HepG2 (cell line): Measurements from ENCODE around the gene NADK2. TPM values are rescaled to one million over a fixed set of nuclear protein-coding genes. Genes with fewer than 3 reads are reported as not detected.

Experiments used
- ATAC-seq: fragments of 200-7000 bp; cut with Tn5 transposase; 3 replicates; pipeline ENCODE4 v1.9.1; 2020; ENCODE audit warnings: mild to moderate bottlenecking, moderate library complexity
- BruUV-seq: library from RNA; stranded (reverse); fragments of 400-500 nt; replicated peaks from 2 replicates; lab custom pipeline; 2021; lab: Mats Ljungman, UMichigan
- CTCF ChIA-PET: fragments of 300-600 bp; formaldehyde crosslinking; extraction: SDS; loops from one replicate; lab custom pipeline; 2021; ENCODE audit warnings: low total read pairs, inconsistent platforms, low intra/inter-chr PET ratio; lab: Yijun Ruan, JAX
- POLR2A ChIA-PET: fragments of 350-600 bp; sonication (Branson Sonifier 250); formaldehyde crosslinking; loops from one replicate; lab custom pipeline; 2020; ENCODE audit warnings: antibody characterized with exemption, inconsistent platforms; lab: Yijun Ruan, JAX
- DNase-seq: peaks from one replicate; pipeline ENCODE4 v3.0.0-alpha.2; 2015; ENCODE audit warnings: low spot score
- FAIRE-seq: peaks from 3 replicates; lab custom pipeline; 2011; peaks lifted over from hg19 to GRCh38; lab: Jason Lieb, UNC
- H2AFZ ChIP-seq: one replicate; pipeline ENCODE4 v1.6.1; 2011; ENCODE audit warnings: low read length, inconsistent platforms
- H3K27ac ChIP-seq: fragments of 300-600 bp; 3 replicates; pipeline ENCODE4 v1.8.0; 2011; ENCODE audit warnings: mixed run types, mild to moderate bottlenecking, mixed read lengths, low read length, inconsistent platforms; ENCODE audit not compliant: insufficient read depth; ENCODE audit errors: extremely low read length
- H3K27me3 ChIP-seq, 2 experiments: fragments of 200-600 bp in 1 of 2; 2 replicates in 1 of 2; 3 replicates in 1 of 2; pipeline versions ENCODE4 v1.6.0 to v1.8.0; 2011; ENCODE audit warnings: low read length in 2 of 2, mild to moderate bottlenecking in 2 of 2, moderate library complexity in 2 of 2, inconsistent platforms in 1 of 2; ENCODE audit not compliant: insufficient read depth in 2 of 2, control insufficient read depth in 1 of 2
- H3K36me3 ChIP-seq, 2 experiments: fragments of 200-600 bp in 1 of 2; replicated peaks in 1 of 2; 2 replicates in 1 of 2; 3 replicates in 1 of 2; pipeline versions ENCODE4 v1.5.1 to v1.8.0; 2011; ENCODE audit warnings: low read length in 2 of 2, inconsistent platforms in 1 of 2; ENCODE audit not compliant: insufficient read depth in 2 of 2, control insufficient read depth in 1 of 2
- H3K4me1 ChIP-seq: 2 replicates; pipeline ENCODE4 v1.5.1; 2012; ENCODE audit warnings: low read length, inconsistent platforms; ENCODE audit not compliant: insufficient read depth
- H3K4me2 ChIP-seq: 2 replicates; pipeline ENCODE4 v1.6.0; 2011; ENCODE audit warnings: low read depth, low read length, inconsistent platforms
- H3K4me3 ChIP-seq, 3 experiments: fragments of 200-600 bp in 1 of 3; sonication (generic), shearing (Covaris generic) in 1 of 3; replicated peaks in 1 of 3; 2 replicates each; pipeline ENCODE4 v1.5.1; 2011 to 2016; ENCODE audit warnings: low read length in 3 of 3, inconsistent platforms in 2 of 3, low read depth in 2 of 3, mild to moderate bottlenecking in 2 of 3, control low read depth in 1 of 3, mixed read lengths in 1 of 3; ENCODE audit not compliant: insufficient read depth in 1 of 3
- H3K79me2 ChIP-seq: one replicate; pipeline ENCODE4 v1.6.1; 2011; ENCODE audit warnings: low read length, inconsistent platforms; ENCODE audit not compliant: insufficient read depth
- H3K9ac ChIP-seq: 2 replicates; pipeline ENCODE4 v1.6.0; 2011; ENCODE audit warnings: mild to moderate bottlenecking, low read depth, low read length, inconsistent platforms; ENCODE audit not compliant: insufficient read depth
- H3K9me3 ChIP-seq: 2 replicates; pipeline ENCODE4 v1.5.1; 2012; ENCODE audit warnings: mild to moderate bottlenecking, low read length
- H4K20me1 ChIP-seq: 2 replicates; pipeline ENCODE4 v1.6.0; 2011; ENCODE audit warnings: inconsistent platforms, mild to moderate bottlenecking, low read length, moderate library complexity; ENCODE audit not compliant: insufficient read depth
- BHLHE40 ChIP-seq: IDR thresholded peaks from 2 replicates; pipeline ENCODE4 v1.6.1; 2011; ENCODE audit warnings: low read length, improper control_type of control experiment
- BRD4 ChIP-seq: sonication (generic); formaldehyde crosslinking; IDR thresholded peaks from 2 replicates; pipeline ENCODE4 v1.4.0; 2020; ENCODE audit warnings: missing genetic modification reagents
- HNF4G ChIP-seq, 2 experiments: sonication (generic) in 1 of 2; formaldehyde crosslinking in 1 of 2; IDR thresholded peaks; 2 replicates each; pipeline versions ENCODE4 v1.4.0 to v1.6.1; 2011 to 2020; ENCODE audit warnings: borderline replicate concordance in 2 of 2, low read depth in 2 of 2, mild to moderate bottlenecking in 2 of 2, low read length in 1 of 2, missing genetic modification reagents in 1 of 2, moderate library complexity in 1 of 2
- NCOA5 ChIP-seq: sonication (generic); formaldehyde crosslinking; IDR thresholded peaks from 2 replicates; pipeline ENCODE4 v1.4.0; 2020; ENCODE audit warnings: missing genetic modification reagents
- RBM39 ChIP-seq: fragments of 200-400 bp; formaldehyde crosslinking; IDR thresholded peaks from one replicate; pipeline ENCODE4 v1.6.1; 2018; ENCODE audit warnings: antibody characterized with exemption, mild to moderate bottlenecking, low read depth, low read length; ENCODE audit not compliant: poor library complexity, severe bottlenecking
- ZNF350 ChIP-seq: sonication (generic); formaldehyde crosslinking; IDR thresholded peaks from 2 replicates; pipeline ENCODE4 v1.4.0; 2020; ENCODE audit warnings: mild to moderate bottlenecking, low read depth, missing genetic modification reagents, borderline replicate concordance
- ZNF740 ChIP-seq: sonication (generic); formaldehyde crosslinking; IDR thresholded peaks from 2 replicates; pipeline ENCODE4 v1.4.0; 2020; ENCODE audit warnings: missing genetic modification reagents
- WGBS: methylation state at CpG from one replicate; pipeline ENCODE4 v1.1.6; 2017; ENCODE audit warnings: low lambda C conversion rate; 5-methylcytosine and 5-hydroxymethylcytosine counted together
- in situ Hi-C: cut with HindIII; loops from 2 replicates; pipeline ENCODE4 v1.10.0; 2017; ENCODE audit warnings: low pct_unique_long_range_greater_than_20kb; ENCODE audit not compliant: extremely low pct_ligation_motif_present
- intact Hi-C: fragments of 100-400 bp; cut with micrococcal nuclease; formaldehyde crosslinking; loops from one replicate; pipeline ENCODE4 v1.10.0; 2022; ENCODE audit not compliant: unreplicated experiment
- polyA plus RNA-seq, 8 experiments: library from polyadenylated mRNA; depleted of rRNA in 3 of 8; stranded (reverse) in 7 of 8; unstranded in 1 of 8; fragments of >200 nt; fragmentation: Illumina TruSeq in 4 of 8; extraction: Trizol in 4 of 8; gene quantifications; 2 replicates each; pipeline versions ENCODE4 v1.2.1 to v1.2.3, GENCODE V29; 2011 to 2016; ENCODE audit warnings: low read depth in 4 of 8, missing spikeins in 1 of 8, mixed read lengths in 1 of 8; ENCODE audit not compliant: insufficient read depth in 1 of 8
- total RNA-seq, 5 experiments: library from RNA; depleted of rRNA; stranded (reverse); fragments of >200 nt; fragmentation: Illumina TruSeq; extraction: Trizol; gene quantifications; 2 replicates each; pipeline ENCODE4 v1.2.3, GENCODE V29; 2016; ENCODE audit warnings: low read depth in 1 of 5
- TF ChIP-seq, protein P1 (sequence below): sonication (generic); formaldehyde crosslinking; IDR thresholded peaks from 2 replicates; pipeline ENCODE4 v1.8.1; 2022; ENCODE audit warnings: low read depth, mild to moderate bottlenecking, missing genetic modification reagents
- TF ChIP-seq, protein P2 (sequence below): sonication (generic); formaldehyde crosslinking; IDR thresholded peaks from 2 replicates; pipeline ENCODE4 v1.4.0; 2020; ENCODE audit warnings: missing genetic modification reagents, borderline replicate concordance
- TF ChIP-seq, protein P3 (sequence below): sonication (generic); formaldehyde crosslinking; IDR thresholded peaks from 2 replicates; pipeline ENCODE4 v1.8.1; 2023; ENCODE audit warnings: mild to moderate bottlenecking, moderate library complexity, missing genetic modification reagents
- TF ChIP-seq, protein P4 (sequence below): sonication (generic); formaldehyde crosslinking; IDR thresholded peaks from 2 replicates; pipeline ENCODE4 v1.5.1; 2020; ENCODE audit warnings: missing genetic modification reagents, mild to moderate bottlenecking, borderline replicate concordance

The NADK2 gene
- total and polyA plus RNA-seq, 2 of the 13 experiments (the other 11 are each of a cell fraction or from before 2014, with no cell fraction given), result 13.9 to 71.4 TPM

DNA sequence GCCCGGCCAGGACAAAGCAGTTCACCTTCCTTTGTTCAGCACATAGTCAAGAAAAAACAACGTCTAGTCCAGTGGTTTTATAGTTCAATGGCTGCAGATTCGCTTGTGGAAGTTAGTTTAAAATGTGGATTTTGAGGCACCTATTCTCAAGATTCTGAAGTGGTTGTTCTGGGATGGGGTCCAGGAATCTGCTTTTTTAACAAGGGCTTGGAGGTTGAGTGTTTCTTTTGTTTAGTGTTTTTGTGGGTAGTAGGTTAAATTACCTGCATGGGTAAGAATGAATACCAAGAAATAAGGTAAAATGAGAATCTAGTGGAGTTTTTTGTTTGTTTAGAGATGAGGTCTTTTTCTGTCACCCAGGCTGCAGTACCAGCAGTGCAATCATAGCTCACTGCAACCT is 28.4 kb upstream of the NADK2 start:
- Histone ChIP-seq H3K27ac (no peak overlapping the region), H3K9ac (no peak overlapping the region)
- POLR2A ChIA-PET, result no interaction called here
- TF ChIP-seq, protein P1, sequence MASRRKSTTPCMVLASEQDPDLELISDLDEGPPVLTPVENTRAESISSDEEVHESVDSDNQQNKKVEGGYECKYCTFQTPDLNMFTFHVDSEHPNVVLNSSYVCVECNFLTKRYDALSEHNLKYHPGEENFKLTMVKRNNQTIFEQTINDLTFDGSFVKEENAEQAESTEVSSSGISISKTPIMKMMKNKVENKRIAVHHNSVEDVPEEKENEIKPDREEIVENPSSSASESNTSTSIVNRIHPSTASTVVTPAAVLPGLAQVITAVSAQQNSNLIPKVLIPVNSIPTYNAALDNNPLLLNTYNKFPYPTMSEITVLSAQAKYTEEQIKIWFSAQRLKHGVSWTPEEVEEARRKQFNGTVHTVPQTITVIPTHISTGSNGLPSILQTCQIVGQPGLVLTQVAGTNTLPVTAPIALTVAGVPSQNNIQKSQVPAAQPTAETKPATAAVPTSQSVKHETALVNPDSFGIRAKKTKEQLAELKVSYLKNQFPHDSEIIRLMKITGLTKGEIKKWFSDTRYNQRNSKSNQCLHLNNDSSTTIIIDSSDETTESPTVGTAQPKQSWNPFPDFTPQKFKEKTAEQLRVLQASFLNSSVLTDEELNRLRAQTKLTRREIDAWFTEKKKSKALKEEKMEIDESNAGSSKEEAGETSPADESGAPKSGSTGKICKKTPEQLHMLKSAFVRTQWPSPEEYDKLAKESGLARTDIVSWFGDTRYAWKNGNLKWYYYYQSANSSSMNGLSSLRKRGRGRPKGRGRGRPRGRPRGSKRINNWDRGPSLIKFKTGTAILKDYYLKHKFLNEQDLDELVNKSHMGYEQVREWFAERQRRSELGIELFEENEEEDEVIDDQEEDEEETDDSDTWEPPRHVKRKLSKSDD, result no peak
- TF ChIP-seq ZNF740 (CRISPR knock-in tag) (no peak), BHLHE40 (no peak), ZNF350 (CRISPR knock-in tag) (no peak), HNF4G (IDR thresholded peaks at IDR 0.05; ENCODE audit: borderline replicate concordance, low read depth, low read length) (no peak), HNF4G (CRISPR knock-in tag; IDR thresholded peaks at IDR 0.05; ENCODE audit: borderline replicate concordance, low read depth) (no peak), NCOA5 (no peak), BRD4 (CRISPR knock-in tag) (no peak), RBM39 (no peak)
- TF ChIP-seq, protein P2, sequence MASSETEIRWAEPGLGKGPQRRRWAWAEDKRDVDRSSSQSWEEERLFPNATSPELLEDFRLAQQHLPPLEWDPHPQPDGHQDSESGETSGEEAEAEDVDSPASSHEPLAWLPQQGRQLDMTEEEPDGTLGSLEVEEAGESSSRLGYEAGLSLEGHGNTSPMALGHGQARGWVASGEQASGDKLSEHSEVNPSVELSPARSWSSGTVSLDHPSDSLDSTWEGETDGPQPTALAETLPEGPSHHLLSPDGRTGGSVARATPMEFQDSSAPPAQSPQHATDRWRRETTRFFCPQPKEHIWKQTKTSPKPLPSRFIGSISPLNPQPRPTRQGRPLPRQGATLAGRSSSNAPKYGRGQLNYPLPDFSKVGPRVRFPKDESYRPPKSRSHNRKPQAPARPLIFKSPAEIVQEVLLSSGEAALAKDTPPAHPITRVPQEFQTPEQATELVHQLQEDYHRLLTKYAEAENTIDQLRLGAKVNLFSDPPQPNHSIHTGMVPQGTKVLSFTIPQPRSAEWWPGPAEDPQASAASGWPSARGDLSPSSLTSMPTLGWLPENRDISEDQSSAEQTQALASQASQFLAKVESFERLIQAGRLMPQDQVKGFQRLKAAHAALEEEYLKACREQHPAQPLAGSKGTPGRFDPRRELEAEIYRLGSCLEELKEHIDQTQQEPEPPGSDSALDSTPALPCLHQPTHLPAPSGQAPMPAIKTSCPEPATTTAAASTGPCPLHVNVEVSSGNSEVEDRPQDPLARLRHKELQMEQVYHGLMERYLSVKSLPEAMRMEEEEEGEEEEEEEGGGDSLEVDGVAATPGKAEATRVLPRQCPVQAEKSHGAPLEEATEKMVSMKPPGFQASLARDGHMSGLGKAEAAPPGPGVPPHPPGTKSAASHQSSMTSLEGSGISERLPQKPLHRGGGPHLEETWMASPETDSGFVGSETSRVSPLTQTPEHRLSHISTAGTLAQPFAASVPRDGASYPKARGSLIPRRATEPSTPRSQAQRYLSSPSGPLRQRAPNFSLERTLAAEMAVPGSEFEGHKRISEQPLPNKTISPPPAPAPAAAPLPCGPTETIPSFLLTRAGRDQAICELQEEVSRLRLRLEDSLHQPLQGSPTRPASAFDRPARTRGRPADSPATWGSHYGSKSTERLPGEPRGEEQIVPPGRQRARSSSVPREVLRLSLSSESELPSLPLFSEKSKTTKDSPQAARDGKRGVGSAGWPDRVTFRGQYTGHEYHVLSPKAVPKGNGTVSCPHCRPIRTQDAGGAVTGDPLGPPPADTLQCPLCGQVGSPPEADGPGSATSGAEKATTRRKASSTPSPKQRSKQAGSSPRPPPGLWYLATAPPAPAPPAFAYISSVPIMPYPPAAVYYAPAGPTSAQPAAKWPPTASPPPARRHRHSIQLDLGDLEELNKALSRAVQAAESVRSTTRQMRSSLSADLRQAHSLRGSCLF (CRISPR knock-in tag), result no peak
- TF ChIP-seq, protein P3, sequence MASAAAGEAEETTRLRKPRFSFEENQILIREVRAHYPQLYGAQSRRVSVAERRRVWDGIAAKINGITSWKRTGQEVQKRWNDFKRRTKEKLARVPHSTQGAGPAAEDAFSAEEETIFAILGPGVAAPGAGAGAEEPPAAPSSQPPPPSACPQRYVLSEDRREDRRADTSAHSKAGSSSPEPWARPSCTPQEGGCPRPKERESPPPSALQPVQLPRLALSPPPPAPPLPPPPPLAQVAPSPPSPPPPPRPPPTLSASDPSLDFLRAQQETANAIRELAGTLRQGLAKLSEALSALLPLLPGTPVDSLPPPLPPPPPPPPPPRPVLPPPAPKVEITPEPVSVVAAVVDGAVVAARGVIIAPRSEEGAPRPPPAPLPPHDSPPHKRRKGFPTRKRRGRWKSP, result no peak
- TF ChIP-seq, protein P4, sequence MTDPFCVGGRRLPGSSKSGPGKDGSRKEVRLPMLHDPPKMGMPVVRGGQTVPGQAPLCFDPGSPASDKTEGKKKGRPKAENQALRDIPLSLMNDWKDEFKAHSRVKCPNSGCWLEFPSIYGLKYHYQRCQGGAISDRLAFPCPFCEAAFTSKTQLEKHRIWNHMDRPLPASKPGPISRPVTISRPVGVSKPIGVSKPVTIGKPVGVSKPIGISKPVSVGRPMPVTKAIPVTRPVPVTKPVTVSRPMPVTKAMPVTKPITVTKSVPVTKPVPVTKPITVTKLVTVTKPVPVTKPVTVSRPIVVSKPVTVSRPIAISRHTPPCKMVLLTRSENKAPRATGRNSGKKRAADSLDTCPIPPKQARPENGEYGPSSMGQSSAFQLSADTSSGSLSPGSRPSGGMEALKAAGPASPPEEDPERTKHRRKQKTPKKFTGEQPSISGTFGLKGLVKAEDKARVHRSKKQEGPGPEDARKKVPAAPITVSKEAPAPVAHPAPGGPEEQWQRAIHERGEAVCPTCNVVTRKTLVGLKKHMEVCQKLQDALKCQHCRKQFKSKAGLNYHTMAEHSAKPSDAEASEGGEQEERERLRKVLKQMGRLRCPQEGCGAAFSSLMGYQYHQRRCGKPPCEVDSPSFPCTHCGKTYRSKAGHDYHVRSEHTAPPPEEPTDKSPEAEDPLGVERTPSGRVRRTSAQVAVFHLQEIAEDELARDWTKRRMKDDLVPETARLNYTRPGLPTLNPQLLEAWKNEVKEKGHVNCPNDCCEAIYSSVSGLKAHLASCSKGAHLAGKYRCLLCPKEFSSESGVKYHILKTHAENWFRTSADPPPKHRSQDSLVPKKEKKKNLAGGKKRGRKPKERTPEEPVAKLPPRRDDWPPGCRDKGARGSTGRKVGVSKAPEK, result no peak

More for the DNA sequence above, 28.4 kb upstream of the NADK2 start:
- Histone ChIP-seq H3K4me2 (no peak overlapping the region), H3K27me3 (no peaks in the 10 kb centered on the region; a peak in 1 of 5 replicates), H3K4me1 (no peaks in the 10 kb centered on the region), H3K36me3 (no peaks in the 10 kb centered on the region), H2AFZ (no peak overlapping the region), H4K20me1 (no peaks in the 10 kb centered on the region; the same call in 1 of the 2 replicates), H3K4me3 (no peak overlapping the region), H3K9me3 (no peaks in the 10 kb centered on the region), H3K79me2 (no peaks in the 10 kb centered on the region)
- no peak for FAIRE-seq
- WGBS, result 12% methylated on average over 3 of the region's 3 CpGs
- CTCF ChIA-PET, result no interaction called here
- intact Hi-C loops (no loop called here), in situ Hi-C loops (loop anchor here (25.0 kb wide), 2 partner anchors 242 to 417 kb away; no protein-coding TSS in a partner anchor)
- ATAC-seq, result no peak
- no peak for DNase-seq
- no TSS peak for BruUV-seq
